SKM-1 (cell line): Measurements from ENCODE around the gene PRDM13.
"Not testable (repeated sequence)": the region's sequence is repeated elsewhere in the genome, so short reads cannot be mapped to it uniquely, and the experiment has no call there.

ENCODE experiments used
- DNase-seq: peaks from one replicate; lab custom pipeline; 2025; ENCODE audit not compliant: unreplicated experiment; lab: John Stamatoyannopoulos, UW

The PRDM13 gene

GRCh38 chr6:99606656-99607415 lies at the start of gene PRDM13:
Gene PRDM13, plus strand, starts transcription at chr6:99606833. Its CDS starts 202 bp downstream, at chr6:99607035.
- DNase-seq, result no peak

- DNase-seq, result no peak
Observed at GRCh38 chr6:99559057-99559456, 47.6 kb upstream of the PRDM13 start.

- DNase-seq, result no peak
Observed at GRCh38 chr6:99560668-99561067, 46.0 kb upstream of the PRDM13 start.

DNA sequence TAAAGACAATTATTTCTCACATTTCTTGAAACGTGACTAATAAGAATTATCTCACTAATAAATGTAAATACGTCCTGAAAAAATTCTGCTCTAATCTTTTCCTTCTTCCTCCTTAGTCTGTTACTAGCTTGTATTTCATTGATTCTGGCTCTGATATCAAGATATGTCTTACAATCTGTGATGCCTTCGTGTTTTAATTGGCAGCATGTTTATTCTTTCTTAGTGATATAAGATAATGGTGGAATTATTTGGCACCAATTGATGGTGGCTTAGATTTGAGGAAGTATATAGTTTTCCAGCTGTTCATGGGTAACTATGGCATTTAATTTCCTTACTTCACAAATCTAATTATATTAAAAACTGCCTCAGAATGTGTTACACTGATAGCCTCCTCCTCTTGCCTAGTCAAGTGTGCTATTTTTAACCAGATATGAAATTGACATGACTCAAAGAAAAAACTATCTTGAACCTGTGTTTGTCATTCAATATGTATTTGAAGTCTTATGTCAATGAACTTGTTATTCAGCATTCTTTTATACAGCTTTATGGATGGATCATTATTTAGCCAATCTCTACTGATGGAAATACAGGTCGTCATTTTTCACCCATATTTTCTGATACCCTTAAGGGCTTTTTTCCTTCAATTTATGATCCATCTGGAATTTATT lies 43.4 kb upstream of the PRDM13 start:
- no peak for DNase-seq

DNA sequence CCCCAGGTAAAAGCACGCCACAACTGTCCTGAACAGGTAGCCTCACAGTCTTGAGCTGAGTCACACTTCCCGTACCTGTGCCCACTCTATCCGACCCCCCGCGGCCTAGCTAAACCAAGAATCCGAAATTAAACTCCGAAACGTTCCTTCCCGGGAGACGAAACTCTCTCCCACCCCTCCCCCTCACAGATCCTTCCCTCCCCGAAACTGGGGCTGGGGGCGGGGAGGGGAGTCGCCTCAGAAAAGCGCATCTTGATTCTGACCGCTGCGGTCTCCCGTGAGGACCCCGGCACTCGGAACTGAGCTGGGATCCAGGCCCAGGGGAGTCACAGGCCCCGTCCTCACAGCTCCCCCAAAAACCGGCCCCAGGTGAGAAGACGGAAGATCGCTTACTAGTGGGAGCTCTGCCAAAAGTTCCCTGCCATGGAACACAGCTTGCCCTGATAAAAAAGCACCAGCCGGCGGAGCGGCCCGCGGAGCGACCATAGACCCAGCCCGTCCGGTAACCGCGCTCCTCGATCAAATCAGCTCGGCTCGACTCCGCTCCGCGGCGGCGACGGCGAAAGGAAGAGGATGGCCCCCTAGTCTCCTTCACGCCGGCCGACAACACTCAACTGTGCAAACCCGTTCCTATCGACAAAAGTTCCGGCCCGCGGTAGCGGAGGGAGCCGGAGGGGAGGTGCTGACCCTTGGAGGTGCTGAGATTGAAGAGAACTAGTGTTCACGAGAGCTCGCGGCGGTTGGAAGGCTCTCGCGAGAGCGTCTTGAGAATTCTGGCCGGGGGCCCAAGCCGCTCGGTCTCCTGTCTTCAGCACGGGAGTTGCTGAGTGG lies 38.3 kb upstream of the PRDM13 start, which contains the start of gene CCNC:
CCNC (minus strand) TSS at position 558 of the 831 bp plus-strand sequence; CDS start at position 425, 133 bp downstream.
- peak; percentile 89 for DNase-seq

DNA sequence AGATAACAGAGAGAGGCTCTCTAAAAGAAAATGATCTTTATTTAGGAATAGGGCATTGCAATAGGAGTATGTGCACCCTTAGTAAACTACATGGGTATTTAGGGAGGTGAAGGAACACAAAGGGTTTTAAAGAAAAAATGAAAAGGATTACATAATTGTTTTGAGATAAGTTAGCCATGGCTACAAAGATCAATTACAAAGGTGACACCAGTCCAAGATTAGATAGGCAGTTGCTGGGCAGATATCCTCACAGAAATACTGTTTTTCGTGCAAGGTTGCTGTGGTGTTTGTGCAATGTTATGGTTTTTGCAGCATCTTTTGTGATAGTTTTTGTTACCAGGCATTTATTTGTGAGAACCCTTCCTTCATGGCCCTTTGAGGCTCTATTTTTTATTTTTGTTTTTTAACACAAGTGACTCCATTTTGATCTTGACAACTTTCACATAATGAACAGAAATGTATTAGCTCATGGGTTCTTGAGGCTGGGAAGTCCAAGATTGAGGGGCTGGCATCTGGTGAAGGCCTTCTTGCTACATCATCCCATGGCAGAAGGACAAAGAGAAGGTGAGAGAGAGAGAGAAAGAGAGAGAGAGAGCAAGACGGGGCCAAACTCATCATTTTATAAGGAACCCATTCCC lies 32.5 kb upstream of the PRDM13 start:
- no peak for DNase-seq

DNA sequence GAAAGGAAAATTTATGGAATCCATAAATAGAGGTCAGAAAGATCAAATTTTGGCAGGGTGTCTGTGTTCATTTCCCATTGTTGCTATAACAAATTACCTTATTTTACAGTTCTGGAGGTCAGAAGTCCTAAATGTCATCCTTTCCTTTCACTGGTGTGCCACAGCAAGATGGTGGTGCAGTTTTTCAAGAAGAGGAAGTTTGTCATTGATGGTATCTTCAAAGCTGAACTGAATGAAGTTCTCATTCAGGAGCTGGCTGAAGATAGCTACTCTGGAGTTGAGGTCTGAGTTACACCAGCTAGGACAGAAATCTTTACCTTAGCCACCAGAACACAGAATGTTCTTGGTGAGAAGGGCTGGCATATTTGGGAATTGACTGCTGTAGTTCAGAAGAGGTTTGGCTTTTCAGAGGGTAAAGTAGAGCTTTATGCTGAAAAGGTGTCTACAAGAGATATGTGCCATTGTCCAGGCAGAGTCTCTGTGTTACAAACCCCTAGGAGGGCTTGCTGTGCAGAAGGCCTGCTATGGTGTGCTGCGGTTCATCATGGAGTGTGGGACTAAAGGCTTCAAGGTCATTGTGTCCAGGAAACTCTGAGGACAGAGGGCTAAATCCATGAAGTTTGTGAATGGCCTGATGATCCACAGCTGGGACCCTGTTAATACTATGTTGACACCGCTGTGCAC lies 30.9 kb upstream of the PRDM13 start:
- DNase-seq, result no peak

DNA sequence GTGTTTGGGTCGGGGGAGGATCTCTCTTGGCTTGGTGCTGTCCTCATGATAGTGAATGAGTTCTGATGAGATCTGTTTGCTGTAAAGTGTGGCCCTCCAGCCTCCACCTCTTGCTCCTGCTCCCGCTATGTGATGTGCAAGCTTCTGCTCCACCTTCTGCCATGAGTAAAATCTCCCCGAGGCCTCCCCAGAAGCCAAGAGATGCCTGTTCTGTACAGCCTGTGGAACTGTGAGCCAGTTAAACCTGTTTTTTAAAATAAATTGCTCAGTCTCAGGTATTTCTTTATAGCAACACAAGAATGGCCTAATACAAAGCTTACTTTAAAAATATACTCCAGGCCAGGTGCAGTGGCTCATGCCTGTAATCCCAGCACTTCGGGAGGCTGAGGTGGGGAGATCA lies 26.9 kb upstream of the PRDM13 start:
- no peak for DNase-seq

GRCh38 chr6:99587792-99588191 lies 18.8 kb upstream of the PRDM13 start:
- DNase-seq, result no peak

GRCh38 chr6:99588618-99589289 lies 17.9 kb upstream of the PRDM13 start:
- no peak for DNase-seq

GRCh38 chr6:99589290-99589672 lies 17.4 kb upstream of the PRDM13 start:
- no peak for DNase-seq

GRCh38 chr6:99589907-99590493 lies 16.6 kb upstream of the PRDM13 start:
- no peak for DNase-seq

- peak; percentile 60 for DNase-seq
Observed at GRCh38 chr6:99590728-99591672, 15.6 kb upstream of the PRDM13 start.

DNA sequence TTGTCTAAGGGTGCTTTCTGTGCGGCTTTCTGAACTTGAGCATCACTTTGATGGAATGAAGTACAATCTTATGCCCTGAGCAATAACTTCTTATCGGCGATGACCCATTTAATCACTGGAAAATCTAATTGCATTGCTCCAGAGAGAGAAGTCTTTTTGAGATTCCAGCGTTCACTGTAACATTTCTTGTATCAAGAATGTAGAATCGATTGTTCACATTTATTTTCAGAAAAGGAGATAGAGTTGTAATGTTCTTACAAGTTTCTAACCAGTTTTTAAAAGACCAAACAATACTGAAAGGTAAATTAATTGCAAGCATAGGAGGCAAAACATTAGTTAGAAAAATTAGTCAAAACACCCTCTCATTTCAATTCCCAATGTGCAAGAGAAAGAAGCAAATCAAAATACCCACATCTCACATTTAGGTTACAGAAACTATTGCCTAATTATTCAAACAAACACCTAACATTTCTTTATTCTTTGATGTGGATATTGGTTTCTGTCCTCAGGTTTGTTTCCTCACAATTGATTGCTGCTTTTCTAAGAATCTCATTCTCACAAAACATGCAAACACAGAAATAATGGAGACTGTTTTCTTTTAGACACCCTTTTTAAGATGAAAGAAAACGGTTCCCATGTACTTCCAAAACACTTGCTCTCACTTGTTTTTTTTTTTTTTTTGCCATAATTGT lies 14.8 kb upstream of the PRDM13 start:
- no peak for DNase-seq

DNA sequence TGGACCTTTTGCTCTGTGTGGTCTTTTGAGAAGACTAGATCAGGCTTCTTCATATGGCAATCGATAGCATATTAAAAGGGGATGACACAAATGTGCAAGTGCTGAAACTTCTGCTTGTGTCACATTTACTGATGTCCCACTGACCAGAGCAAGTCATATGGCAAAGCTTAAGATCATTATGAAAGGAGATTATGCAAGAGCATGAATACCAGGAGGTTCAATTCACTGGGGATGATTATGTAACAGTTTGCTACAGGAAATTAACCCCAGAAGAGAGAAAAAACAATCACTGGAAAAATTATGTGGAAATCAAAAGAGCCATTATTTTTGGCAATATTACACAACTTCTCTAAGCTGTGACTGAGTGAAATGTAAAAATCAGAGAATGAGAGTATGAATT lies 13.7 kb upstream of the PRDM13 start:
- peak; percentile 75 for DNase-seq

DNA sequence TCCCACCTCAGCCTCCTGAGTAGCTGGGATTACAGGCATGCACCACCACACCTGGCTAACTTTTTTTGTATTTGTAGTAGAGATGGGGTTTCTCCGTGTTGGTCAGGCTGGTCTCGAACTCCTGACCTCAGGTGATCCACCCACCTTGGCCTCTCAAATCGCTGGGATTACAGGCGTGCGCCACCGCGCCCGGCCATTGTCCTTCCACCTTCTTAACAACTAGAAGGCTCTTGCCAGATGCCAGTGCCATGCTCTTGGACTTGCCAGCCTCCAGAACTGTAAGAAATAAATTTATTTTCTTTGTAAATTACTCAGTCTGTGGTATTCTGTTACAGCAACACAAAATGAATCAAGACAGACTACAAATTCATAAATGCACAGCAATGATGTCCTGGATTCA lies 11.9 kb upstream of the PRDM13 start:
- DNase-seq, result not testable (repeated sequence)

GRCh38 chr6:99602520-99603420 lies 3.9 kb upstream of the PRDM13 start:
- no peak for DNase-seq
